ENCODE measurements around the gene LRRC56. TPM values are rescaled to one million over a fixed set of nuclear protein-coding genes. Genes with fewer than 3 reads are reported as not detected.

LRRC56 gene
- total and polyA plus RNA-seq, 2 of the 13 experiments (the other 11 are each of a cell fraction or from before 2014, with no cell fraction given): 0.11 to 0.29 TPM

DNA sequence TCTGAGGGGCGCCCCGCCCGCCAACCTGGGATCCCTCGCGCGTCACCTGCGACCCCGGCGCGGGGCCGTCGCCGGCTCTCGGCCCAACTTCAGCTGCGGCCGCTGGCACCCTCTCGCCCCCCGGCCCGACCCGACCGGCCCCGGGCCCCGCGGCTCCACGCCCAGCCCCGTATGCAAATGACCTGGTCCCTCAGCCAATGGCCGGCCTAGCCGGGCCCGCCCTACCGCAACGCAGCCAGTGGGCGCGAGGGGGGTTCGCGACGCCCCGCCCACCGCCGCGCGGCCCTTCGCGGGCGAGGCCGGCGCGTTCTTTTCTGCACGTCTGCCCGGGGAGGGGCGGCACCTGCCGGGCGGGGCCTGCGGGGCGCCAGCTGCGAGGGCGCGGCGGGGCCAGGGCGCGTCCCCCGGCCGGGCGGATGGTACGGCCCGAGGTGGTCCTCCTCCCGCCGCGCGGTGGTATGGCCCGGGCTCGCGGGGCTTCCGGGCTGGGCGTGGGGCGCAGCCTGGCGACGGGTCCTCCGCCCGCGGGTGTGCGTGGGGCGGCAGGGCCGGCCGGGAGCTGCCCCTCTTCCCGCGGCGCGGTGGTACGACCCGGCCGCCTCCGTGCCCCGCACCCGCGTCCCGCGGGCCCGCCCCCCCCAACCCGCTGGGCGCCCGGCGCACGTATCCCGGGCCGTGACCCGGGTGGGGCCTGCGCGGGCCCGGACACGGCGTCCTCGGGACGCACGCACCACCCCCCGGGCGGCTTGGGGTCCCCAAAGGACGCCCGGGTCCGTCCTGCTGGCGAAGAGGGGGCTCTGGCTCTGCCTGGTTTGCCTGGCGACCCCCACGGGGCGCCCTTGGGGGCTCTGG, 31.2 kb downstream of the LRRC56 start:
- POLR2A ChIA-PET: interaction anchor here (0.8 to 2.9 kb wide), 8 partner anchors 7 to 251 kb away, joined by 3 to 18 read pairs (median 4); partner anchors contain the start of genes HRAS, LMNTD2 and RNH1
- Histone ChIP-seq H3K4me1 (ENCODE audit: insufficient read depth, low read length) (peaks cover 70% of the 10 kb centered on the region), H3K9ac (ENCODE audit: insufficient read depth, low read depth, low read length) (peak overlapping the region; percentile 86), H3K79me2 (ENCODE audit: insufficient read depth, low read length) (peaks cover 16% of the 10 kb centered on the region), H2AFZ (ENCODE audit: low read length) (no peak overlapping the region), H3K4me2 (ENCODE audit: low read depth, low read length) (peak overlapping the region; percentile 94), H3K9me3 (ENCODE audit: low read length) (no peaks in the 10 kb centered on the region), H3K27ac (ENCODE audit: extremely low read length, insufficient read depth, low read length) (peak overlapping the region; percentile 78), H4K20me1 (ENCODE audit: insufficient read depth, low read length) (peaks cover 25% of the 10 kb centered on the region; the same call in 1 of the 2 replicates), H3K27me3 (ENCODE audit: control insufficient read depth in 1 of 2, insufficient read depth in 2 of 2, low read length in 2 of 2) (no peaks in the 10 kb centered on the region; a peak in 2 of 5 replicates), H3K36me3 (replicated peaks in 1 of 2; ENCODE audit: control insufficient read depth in 1 of 2, insufficient read depth in 2 of 2, low read length in 2 of 2) (peaks cover 0 to 2% of the 10 kb centered on the region in 2 experiments; a peak in 3 of 5 replicates), H3K4me3 (replicated peaks in 1 of 3; ENCODE audit: insufficient read depth in 1 of 3, low read depth in 2 of 3, low read length in 3 of 3) (peak overlapping the region; percentile 75 to 97 (median 96))
- ATAC-seq (peak; percentile 83), FAIRE-seq (peak; percentile 79), DNase-seq (ENCODE audit: low spot score) (peak; percentile 87)
- in situ Hi-C loops (cut with HindIII; ENCODE audit: extremely low pct_ligation_motif_present, low pct_unique_long_range_greater_than_20kb) (no loop called here), intact Hi-C loops (cut with micrococcal nuclease; ENCODE audit: unreplicated experiment) (no loop called here)
- BruUV-seq (replicated peaks): no TSS peak
- WGBS (ENCODE audit: low lambda C conversion rate): no CpG with 5 or more reads among the region's 123 CpGs
- CTCF ChIA-PET (ENCODE audit: low intra/inter-chr PET ratio, low total read pairs): no interaction called here
- TF ChIP-seq ZNF331 (CRISPR knock-in tag; IDR thresholded peaks at IDR 0.05): 0 out of 2 replicates have a peak, but pooled peaks have one; percentile 12
- TF ChIP-seq NFYC (CRISPR knock-in tag; IDR thresholded peaks at IDR 0.05): peak; percentile 80
- no peak for TF ChIP-seq SRSF1 (optimal IDR thresholded peaks at IDR 0.05; ENCODE audit: low read depth, low read length)
- peak; percentile 28 for TF ChIP-seq MYC (CRISPR knock-in tag; IDR thresholded peaks at IDR 0.05; ENCODE audit: borderline replicate concordance)
- TF ChIP-seq SP4 (CRISPR knock-in tag; IDR thresholded peaks at IDR 0.05): peak; percentile 96
- TF ChIP-seq RFXAP (CRISPR knock-in tag; IDR thresholded peaks at IDR 0.05; ENCODE audit: borderline replicate concordance): peak; percentile 47; the same call in 1 of the 2 replicates
- TF ChIP-seq PPARG (CRISPR knock-in tag; conservative IDR thresholded peaks at IDR 0.05): 0 out of 2 replicates have a peak, but pooled peaks have one; percentile 1
- 0 out of 2 replicates have a peak, but pooled peaks have one; percentile 1 for TF ChIP-seq ZNF761 (CRISPR knock-in tag; conservative IDR thresholded peaks at IDR 0.05)
- TF ChIP-seq, protein P1, sequence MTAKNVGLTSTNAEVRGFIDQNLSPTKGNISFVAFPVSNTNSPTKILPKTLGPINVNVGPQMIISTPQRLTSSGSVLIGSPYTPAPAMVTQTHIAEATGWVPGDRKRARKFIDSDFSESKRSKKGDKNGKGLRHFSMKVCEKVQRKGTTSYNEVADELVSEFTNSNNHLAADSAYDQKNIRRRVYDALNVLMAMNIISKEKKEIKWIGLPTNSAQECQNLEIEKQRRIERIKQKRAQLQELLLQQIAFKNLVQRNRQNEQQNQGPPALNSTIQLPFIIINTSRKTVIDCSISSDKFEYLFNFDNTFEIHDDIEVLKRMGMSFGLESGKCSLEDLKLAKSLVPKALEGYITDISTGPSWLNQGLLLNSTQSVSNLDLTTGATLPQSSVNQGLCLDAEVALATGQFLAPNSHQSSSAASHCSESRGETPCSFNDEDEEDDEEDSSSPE (CRISPR knock-in tag; IDR thresholded peaks at IDR 0.05): peak; percentile 39; the same call in 1 of the 2 replicates
- TF ChIP-seq, protein P2, sequence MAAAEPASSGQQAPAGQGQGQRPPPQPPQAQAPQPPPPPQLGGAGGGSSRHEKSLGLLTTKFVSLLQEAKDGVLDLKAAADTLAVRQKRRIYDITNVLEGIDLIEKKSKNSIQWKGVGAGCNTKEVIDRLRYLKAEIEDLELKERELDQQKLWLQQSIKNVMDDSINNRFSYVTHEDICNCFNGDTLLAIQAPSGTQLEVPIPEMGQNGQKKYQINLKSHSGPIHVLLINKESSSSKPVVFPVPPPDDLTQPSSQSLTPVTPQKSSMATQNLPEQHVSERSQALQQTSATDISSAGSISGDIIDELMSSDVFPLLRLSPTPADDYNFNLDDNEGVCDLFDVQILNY (CRISPR knock-in tag; conservative IDR thresholded peaks at IDR 0.05): 0 out of 2 replicates have a peak, but pooled peaks have one; percentile 7
- TF ChIP-seq, protein P3, sequence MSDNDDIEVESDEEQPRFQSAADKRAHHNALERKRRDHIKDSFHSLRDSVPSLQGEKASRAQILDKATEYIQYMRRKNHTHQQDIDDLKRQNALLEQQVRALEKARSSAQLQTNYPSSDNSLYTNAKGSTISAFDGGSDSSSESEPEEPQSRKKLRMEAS (IDR thresholded peaks at IDR 0.05): peak; percentile 62; the same call in 1 of the 2 replicates
- no peak for TF ChIP-seq CAMTA2 (CRISPR knock-in tag; IDR thresholded peaks at IDR 0.05; ENCODE audit: borderline replicate concordance)
- 0 out of 2 replicates have a peak, but pooled peaks have one; percentile 11 for TF ChIP-seq SP5 (CRISPR knock-in tag; IDR thresholded peaks at IDR 0.05; ENCODE audit: borderline replicate concordance, low read depth)
- TF ChIP-seq SALL1 (CRISPR knock-in tag; IDR thresholded peaks at IDR 0.05): peak; percentile 33; the same call in 1 of the 2 replicates
- no peak for TF ChIP-seq TCF7L2 (IDR thresholded peaks at IDR 0.05; ENCODE audit: low read depth, low read length)
- TF ChIP-seq ZNF7 (CRISPR knock-in tag; IDR thresholded peaks at IDR 0.05): no peak
- TF ChIP-seq, protein P4, sequence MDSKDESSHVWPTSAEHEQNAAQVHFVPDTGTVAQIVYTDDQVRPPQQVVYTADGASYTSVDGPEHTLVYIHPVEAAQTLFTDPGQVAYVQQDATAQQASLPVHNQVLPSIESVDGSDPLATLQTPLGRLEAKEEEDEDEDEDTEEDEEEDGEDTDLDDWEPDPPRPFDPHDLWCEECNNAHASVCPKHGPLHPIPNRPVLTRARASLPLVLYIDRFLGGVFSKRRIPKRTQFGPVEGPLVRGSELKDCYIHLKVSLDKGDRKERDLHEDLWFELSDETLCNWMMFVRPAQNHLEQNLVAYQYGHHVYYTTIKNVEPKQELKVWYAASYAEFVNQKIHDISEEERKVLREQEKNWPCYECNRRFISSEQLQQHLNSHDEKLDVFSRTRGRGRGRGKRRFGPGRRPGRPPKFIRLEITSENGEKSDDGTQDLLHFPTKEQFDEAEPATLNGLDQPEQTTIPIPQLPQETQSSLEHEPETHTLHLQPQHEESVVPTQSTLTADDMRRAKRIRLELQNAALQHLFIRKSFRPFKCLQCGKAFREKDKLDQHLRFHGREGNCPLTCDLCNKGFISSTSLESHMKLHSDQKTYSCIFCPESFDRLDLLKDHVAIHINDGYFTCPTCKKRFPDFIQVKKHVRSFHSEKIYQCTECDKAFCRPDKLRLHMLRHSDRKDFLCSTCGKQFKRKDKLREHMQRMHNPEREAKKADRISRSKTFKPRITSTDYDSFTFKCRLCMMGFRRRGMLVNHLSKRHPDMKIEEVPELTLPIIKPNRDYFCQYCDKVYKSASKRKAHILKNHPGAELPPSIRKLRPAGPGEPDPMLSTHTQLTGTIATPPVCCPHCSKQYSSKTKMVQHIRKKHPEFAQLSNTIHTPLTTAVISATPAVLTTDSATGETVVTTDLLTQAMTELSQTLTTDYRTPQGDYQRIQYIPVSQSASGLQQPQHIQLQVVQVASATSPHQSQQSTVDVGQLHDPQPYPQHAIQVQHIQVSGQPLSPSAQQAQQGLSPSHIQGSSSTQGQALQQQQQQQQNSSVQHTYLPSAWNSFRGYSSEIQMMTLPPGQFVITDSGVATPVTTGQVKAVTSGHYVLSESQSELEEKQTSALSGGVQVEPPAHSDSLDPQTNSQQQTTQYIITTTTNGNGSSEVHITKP (CRISPR knock-in tag; IDR thresholded peaks at IDR 0.05; ENCODE audit: low read depth): peak; percentile 97
- peak; percentile 80 for TF ChIP-seq NFYB (CRISPR knock-in tag; IDR thresholded peaks at IDR 0.05)
